OCI-LY3 (cell line): ENCODE results near the gene TENM4.

ENCODE experiments used
- CTCF ChIP-seq: fragments of 200-600, 300-600 bp; sonication (generic); IDR thresholded peaks from 2 replicates; pipeline ENCODE4 v1.5.1; 2014; ENCODE audit warnings: antibody characterized with exemption, low read length, low read depth
- EZH2phosphoT487 ChIP-seq: fragments of 200-600 bp; shearing (Covaris generic); IDR thresholded peaks from 2 replicates; pipeline ENCODE4 v1.6.1; 2018; ENCODE audit warnings: antibody characterized with exemption, mixed run types, low read depth

- no peak for TF ChIP-seq CTCF
- no peak for TF ChIP-seq EZH2phosphoT487
These were observed 371.3 kb downstream of the TENM4 start for GRCh38 chr11:79069504-79069903.
